PC-3 (cell line): ENCODE measurements around the gene CD58. TPM values are rescaled to one million over a fixed set of nuclear protein-coding genes. Genes with fewer than 3 reads are reported as not detected.

Experiments
- ATAC-seq: fragments of 200-7000 bp; cut with Tn5 transposase; 2 replicates; pipeline ENCODE4 v1.9.1; 2020; ENCODE audit warnings: mild to moderate bottlenecking, moderate library complexity
- BruUV-seq: library from RNA; stranded (reverse); fragments of 400-500 nt; replicated peaks from 2 replicates; lab custom pipeline; 2021; lab: Mats Ljungman, UMichigan
- CTCF ChIA-PET: fragments of 300-600 bp; sonication (Branson Sonifier 250); formaldehyde crosslinking; loops from one replicate; lab custom pipeline; 2022; ENCODE audit warnings: antibody characterized with exemption; lab: Charles Lee
- POLR2A ChIA-PET: fragments of 300-600 bp; sonication (Branson Sonifier 250); formaldehyde crosslinking; loops from one replicate; lab custom pipeline; 2022; ENCODE audit warnings: antibody characterized with exemption; ENCODE audit not compliant: unreplicated experiment; lab: Charles Lee
- DNase-seq: peaks from one replicate; pipeline ENCODE4 v3.0.0-alpha.2; 2015
- H2AFZ ChIP-seq: fragments of 300-600 bp; sonication (generic); 2 replicates; pipeline ENCODE4 v1.6.0; 2016; ENCODE audit warnings: antibody characterized with exemption, low read length
- H3F3A ChIP-seq: fragments of 300-600 bp; sonication (generic); one replicate; pipeline ENCODE4 v1.6.0; 2017; ENCODE audit warnings: antibody characterized with exemption, low read length, control low read depth, mild to moderate bottlenecking; ENCODE audit not compliant: unreplicated experiment
- H3K27ac ChIP-seq: fragments of 300-600 bp; sonication (generic); 2 replicates; pipeline ENCODE4 v1.5.1; 2016; ENCODE audit warnings: mild to moderate bottlenecking, low read length
- H3K27me3 ChIP-seq: fragments of 300-600 bp; sonication (generic); 2 replicates; pipeline ENCODE4 v1.6.1; 2016; ENCODE audit warnings: low read length, mixed read lengths
- H3K36me3 ChIP-seq: fragments of 300-600 bp; sonication (generic); 2 replicates; pipeline ENCODE4 v1.6.1; 2016; ENCODE audit warnings: low read depth, mixed run types, low read length, mixed read lengths
- H3K4me1 ChIP-seq: fragments of 300-600 bp; sonication (generic); 2 replicates; pipeline ENCODE4 v1.5.1; 2016; ENCODE audit warnings: low read length; ENCODE audit not compliant: insufficient read depth
- H3K4me2 ChIP-seq: fragments of 300-600 bp; sonication (generic); 2 replicates; pipeline ENCODE4 v1.6.0; 2016; ENCODE audit warnings: low read length
- H3K4me3 ChIP-seq: fragments of 300-600 bp; sonication (generic); 2 replicates; pipeline ENCODE4 v1.5.1; 2016; ENCODE audit warnings: mild to moderate bottlenecking, low read length, mixed read lengths
- H3K79me2 ChIP-seq: fragments of 300-600 bp; sonication (generic); 2 replicates; pipeline ENCODE4 v1.6.1; 2017; ENCODE audit warnings: low read length, mixed read lengths
- H3K9ac ChIP-seq: fragments of 300-600 bp; sonication (generic); 2 replicates; pipeline ENCODE4 v1.6.0; 2016; ENCODE audit warnings: mild to moderate bottlenecking, low read length
- H3K9me2 ChIP-seq: fragments of 300-600 bp; sonication (generic); replicated peaks from 2 replicates; pipeline ENCODE4 v1.6.1; 2016; ENCODE audit warnings: mixed run types, low read length, mixed read lengths
- H3K9me3 ChIP-seq: fragments of 300-600 bp; sonication (generic); 2 replicates; pipeline ENCODE4 v1.6.1; 2016; ENCODE audit warnings: low read length, mixed read lengths
- H4K20me1 ChIP-seq: fragments of 300-600 bp; sonication (generic); 2 replicates; pipeline ENCODE4 v1.6.1; 2016; ENCODE audit warnings: low read length, mixed read lengths
- CTCF ChIP-seq: fragments of 300-600 bp; sonication (generic); conservative IDR thresholded peaks from 2 replicates; pipeline ENCODE4 v1.5.1; 2017; ENCODE audit warnings: antibody characterized with exemption, low read depth, mild to moderate bottlenecking, low read length
- EZH2 ChIP-seq: fragments of 300-600 bp; sonication (generic); IDR thresholded peaks from one replicate; pipeline ENCODE4 v1.6.1; 2017; ENCODE audit warnings: antibody characterized with exemption, mild to moderate bottlenecking, low read length; ENCODE audit not compliant: unreplicated experiment
- EZH2phosphoT487 ChIP-seq: fragments of 300-600 bp; sonication (generic); IDR thresholded peaks from 2 replicates; pipeline ENCODE4 v1.6.1; 2018; ENCODE audit warnings: mild to moderate bottlenecking, antibody characterized with exemption, low read length, borderline replicate concordance
- intact Hi-C: fragments of 100-400 bp; cut with micrococcal nuclease; formaldehyde crosslinking; loops from 2 replicates; pipeline ENCODE4 v1.9.0; 2023
- total RNA-seq: library from RNA; depleted of rRNA; stranded (reverse); fragments of >200 nt; gene quantifications from 2 replicates; pipeline ENCODE4 v1.2.3, GENCODE V29; 2014

The CD58 gene
- total RNA-seq, 1 experiment from 2014 or later, result 26.9 TPM

GRCh38 chr1:116587501-116588227, 16.8 kb upstream of the CD58 start:
- DNase-seq (no peak), ATAC-seq (no peak)
- H3K4me1 ChIP-seq, result peaks cover 11% of the 10 kb centered on the region
- H3K4me3 ChIP-seq, result no peak overlapping the region
- no TSS peak for BruUV-seq
- H3K36me3 ChIP-seq, result no peaks in the 10 kb centered on the region
- no peak overlapping the region for H3K9ac ChIP-seq
- ChIA-PET POLR2A (no interaction called here), CTCF (no interaction called here)
- no peaks in the 10 kb centered on the region for H3K9me3 ChIP-seq
- intact Hi-C loops, result no loop called here
- H3K9me2 ChIP-seq, result no peaks in the 10 kb centered on the region
- H3F3A ChIP-seq, result no peaks in the 10 kb centered on the region
- H3K4me2 ChIP-seq, result no peak overlapping the region
- H2AFZ ChIP-seq, result no peak overlapping the region
- TF ChIP-seq EZH2phosphoT487 (no peak), EZH2 (no peak)
- H3K79me2 ChIP-seq, result no peaks in the 10 kb centered on the region
- no peak overlapping the region for H3K27ac ChIP-seq
- H3K27me3 ChIP-seq, result no peaks in the 10 kb centered on the region
- H4K20me1 ChIP-seq, result no peaks in the 10 kb centered on the region

DNA sequence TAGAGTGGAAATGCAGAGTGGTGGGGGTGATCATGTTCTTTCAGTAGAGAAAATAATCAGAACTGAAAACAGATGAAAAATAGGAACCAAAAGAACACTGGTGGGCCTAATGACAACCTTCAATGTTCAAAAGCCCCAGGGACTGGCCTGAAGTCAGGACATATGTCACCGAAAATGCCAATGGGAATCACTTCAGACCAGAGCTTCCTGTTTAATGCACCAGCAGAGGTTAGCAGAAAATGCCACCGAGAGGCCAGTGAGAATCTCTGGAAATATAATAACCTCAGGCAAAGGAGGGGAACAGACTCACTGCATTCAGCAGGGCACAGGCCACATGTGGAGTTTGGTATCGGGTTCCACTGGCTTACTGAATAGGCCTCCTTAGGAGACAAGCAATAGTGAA, 15.9 kb upstream of the CD58 start:
- H3K9me3 ChIP-seq, result no peaks in the 10 kb centered on the region
- H3K9me2 ChIP-seq, result no peaks in the 10 kb centered on the region
- no peak overlapping the region for H3K9ac ChIP-seq
- BruUV-seq, result no TSS peak
- no peak for TF ChIP-seq CTCF
- no peak for TF ChIP-seq EZH2phosphoT487
- TF ChIP-seq EZH2, result no peak
- H3F3A ChIP-seq, result no peaks in the 10 kb centered on the region
- CTCF ChIA-PET, result no interaction called here
- DNase-seq, result peak; percentile 21
- no peak for ATAC-seq
- H3K4me3 ChIP-seq, result no peak overlapping the region
- no peaks in the 10 kb centered on the region for H3K79me2 ChIP-seq
- H3K4me1 ChIP-seq, result peaks cover 11% of the 10 kb centered on the region
- intact Hi-C loops, result no loop called here
- H3K36me3 ChIP-seq, result no peaks in the 10 kb centered on the region
- H3K27me3 ChIP-seq, result no peaks in the 10 kb centered on the region
- H3K27ac ChIP-seq, result no peak overlapping the region
- H2AFZ ChIP-seq, result no peak overlapping the region
- no peak overlapping the region for H3K4me2 ChIP-seq
- POLR2A ChIA-PET, result no interaction called here
- no peaks in the 10 kb centered on the region for H4K20me1 ChIP-seq

DNA sequence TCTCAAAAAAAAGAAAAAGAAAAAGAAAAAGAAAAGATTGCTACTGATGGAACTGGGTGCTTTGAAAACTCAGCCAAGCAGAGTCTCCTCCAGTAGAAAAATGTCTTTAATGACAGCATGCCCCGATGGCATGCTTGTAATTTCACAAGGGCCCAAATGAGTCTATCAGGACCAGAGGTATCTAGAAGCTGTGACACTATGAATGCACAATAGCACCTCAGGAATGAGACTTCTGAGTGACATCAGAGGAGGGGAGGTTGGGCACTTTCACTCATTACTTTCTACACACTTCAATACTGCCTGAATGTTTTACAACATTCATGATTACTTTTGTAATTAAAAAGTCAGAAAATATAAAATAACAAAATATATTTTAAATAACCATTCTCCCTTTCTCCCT, 15.1 kb upstream of the CD58 start:
- Histone ChIP-seq H3K9me2 (no peaks in the 10 kb centered on the region), H3K4me2 (no peak overlapping the region), H3K9me3 (no peaks in the 10 kb centered on the region), H3K36me3 (no peaks in the 10 kb centered on the region), H3K4me3 (no peak overlapping the region), H3K4me1 (peaks cover 11% of the 10 kb centered on the region), H2AFZ (no peak overlapping the region), H3F3A (no peaks in the 10 kb centered on the region), H3K79me2 (no peaks in the 10 kb centered on the region), H4K20me1 (no peaks in the 10 kb centered on the region), H3K27ac (no peak overlapping the region), H3K9ac (no peak overlapping the region), H3K27me3 (no peaks in the 10 kb centered on the region)
- DNase-seq, result no peak
- ChIA-PET CTCF (no interaction called here), POLR2A (no interaction called here)
- TF ChIP-seq EZH2, result no peak
- TF ChIP-seq EZH2phosphoT487, result no peak
- TF ChIP-seq CTCF, result no peak
- BruUV-seq, result no TSS peak
- intact Hi-C loops, result no loop called here
- ATAC-seq, result no peak
